ENCODE results near the gene LYPD4. TPM values are rescaled to one million over a fixed set of nuclear protein-coding genes. Genes with fewer than 3 reads are reported as not detected.
"Not testable (repeated sequence)": the region's sequence is repeated elsewhere in the genome, so short reads cannot be mapped to it uniquely, and the experiment has no call there.

LYPD4 gene
- total RNA-seq, 1 donor from 2014 or later = not detected

- no peak for DNase-seq (ENCODE audit: low spot score)
These were observed 42.7 kb downstream of the LYPD4 start for GRCh38 chr19:41801792-41802211.

- DNase-seq (ENCODE audit: low spot score) = no peak
These were observed 43.5 kb downstream of the LYPD4 start for GRCh38 chr19:41801031-41801430.

GRCh38 chr19:41799444-41800000 lies 45.0 kb downstream of the LYPD4 start:
- DNase-seq (ENCODE audit: low spot score) = no peak

- no peak for DNase-seq (ENCODE audit: low spot score)
These were observed 47.6 kb downstream of the LYPD4 start for GRCh38 chr19:41796901-41797300.

- DNase-seq (ENCODE audit: low spot score) = no peak
These were observed 48.1 kb downstream of the LYPD4 start, which contains the start of gene CEACAM3 for GRCh38 chr19:41796362-41796761. Gene CEACAM3 (plus strand): TSS chr19:41796587. CDS start chr19:41796678, 91 bp downstream.

- no peak for DNase-seq (ENCODE audit: low spot score)
These were observed 49.4 kb downstream of the LYPD4 start for GRCh38 chr19:41795031-41795461.

- no peak for DNase-seq (ENCODE audit: low spot score)
These were observed 51.1 kb downstream of the LYPD4 start for GRCh38 chr19:41793414-41793727.

- no peak for DNase-seq (ENCODE audit: low spot score)
These were observed 51.7 kb downstream of the LYPD4 start for GRCh38 chr19:41792513-41793413.

GRCh38 chr19:41789053-41789452 lies 55.4 kb downstream of the LYPD4 start:
- DNase-seq (ENCODE audit: low spot score) = not testable (repeated sequence)

- DNase-seq (ENCODE audit: low spot score) = not testable (repeated sequence)
These were observed 56.0 kb downstream of the LYPD4 start for GRCh38 chr19:41788518-41788917.

Other genes with a start within 250 kb of the LYPD4 start
- gene CEACAM4, start 217.6 kb downstream of the LYPD4 start, total RNA-seq (ENCODE audit: insufficient read depth, low replicate concordance) = not detected
- gene CEACAM7, start 156.4 kb downstream of the LYPD4 start, total RNA-seq (ENCODE audit: insufficient read depth, low replicate concordance) = 3.6 TPM
- 1.2 TPM for gene CEACAM5, start 136.1 kb downstream of the LYPD4 start, total RNA-seq (ENCODE audit: insufficient read depth, low replicate concordance)
- 2.2 TPM for gene CEACAM6, start 89.2 kb downstream of the LYPD4 start, total RNA-seq (ENCODE audit: insufficient read depth, low replicate concordance)
- gene CEACAM3, start 48.1 kb downstream of the LYPD4 start, total RNA-seq (ENCODE audit: insufficient read depth, low replicate concordance) = 3.4 TPM
- gene DMRTC2, start 359 bp upstream of the LYPD4 start, total RNA-seq (ENCODE audit: insufficient read depth, low replicate concordance) = 2.9 TPM
- gene RPS19, start 15.6 kb upstream of the LYPD4 start, total RNA-seq (ENCODE audit: insufficient read depth, low replicate concordance) = 1,124 TPM
- gene CD79A, start 32.6 kb upstream of the LYPD4 start, total RNA-seq (ENCODE audit: insufficient read depth, low replicate concordance) = not detected
- gene ARHGEF1, start 38.5 kb upstream of the LYPD4 start, total RNA-seq (ENCODE audit: insufficient read depth, low replicate concordance) = 30.3 TPM
- gene ERFL, start 83.8 kb upstream of the LYPD4 start, total RNA-seq (ENCODE audit: insufficient read depth, low replicate concordance) = not detected
- 146 TPM for gene RABAC1, start 114.6 kb upstream of the LYPD4 start, total RNA-seq (ENCODE audit: insufficient read depth, low replicate concordance)
- gene ATP1A3, start 149.5 kb upstream of the LYPD4 start, total RNA-seq (ENCODE audit: insufficient read depth, low replicate concordance) = 3.4 TPM
- not detected for gene GRIK5, start 225.5 kb upstream of the LYPD4 start, total RNA-seq (ENCODE audit: insufficient read depth, low replicate concordance)
- 7.7 TPM for gene ZNF574, start 231.5 kb upstream of the LYPD4 start, total RNA-seq (ENCODE audit: insufficient read depth, low replicate concordance)